ENCODE results near the gene RRAD. TPM values are rescaled to one million over a fixed set of nuclear protein-coding genes. Genes with fewer than 3 reads are reported as not detected.

The RRAD gene, protein sequence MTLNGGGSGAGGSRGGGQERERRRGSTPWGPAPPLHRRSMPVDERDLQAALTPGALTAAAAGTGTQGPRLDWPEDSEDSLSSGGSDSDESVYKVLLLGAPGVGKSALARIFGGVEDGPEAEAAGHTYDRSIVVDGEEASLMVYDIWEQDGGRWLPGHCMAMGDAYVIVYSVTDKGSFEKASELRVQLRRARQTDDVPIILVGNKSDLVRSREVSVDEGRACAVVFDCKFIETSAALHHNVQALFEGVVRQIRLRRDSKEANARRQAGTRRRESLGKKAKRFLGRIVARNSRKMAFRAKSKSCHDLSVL
- total RNA-seq: 5.4 and 7.6 TPM in 2 replicates

GRCh38 chr16:66925322-66925840 is at the start of gene RRAD:
Gene RRAD (minus strand): TSS chr16:66925535. CDS start chr16:66925179, 356 bp downstream.

DNA sequence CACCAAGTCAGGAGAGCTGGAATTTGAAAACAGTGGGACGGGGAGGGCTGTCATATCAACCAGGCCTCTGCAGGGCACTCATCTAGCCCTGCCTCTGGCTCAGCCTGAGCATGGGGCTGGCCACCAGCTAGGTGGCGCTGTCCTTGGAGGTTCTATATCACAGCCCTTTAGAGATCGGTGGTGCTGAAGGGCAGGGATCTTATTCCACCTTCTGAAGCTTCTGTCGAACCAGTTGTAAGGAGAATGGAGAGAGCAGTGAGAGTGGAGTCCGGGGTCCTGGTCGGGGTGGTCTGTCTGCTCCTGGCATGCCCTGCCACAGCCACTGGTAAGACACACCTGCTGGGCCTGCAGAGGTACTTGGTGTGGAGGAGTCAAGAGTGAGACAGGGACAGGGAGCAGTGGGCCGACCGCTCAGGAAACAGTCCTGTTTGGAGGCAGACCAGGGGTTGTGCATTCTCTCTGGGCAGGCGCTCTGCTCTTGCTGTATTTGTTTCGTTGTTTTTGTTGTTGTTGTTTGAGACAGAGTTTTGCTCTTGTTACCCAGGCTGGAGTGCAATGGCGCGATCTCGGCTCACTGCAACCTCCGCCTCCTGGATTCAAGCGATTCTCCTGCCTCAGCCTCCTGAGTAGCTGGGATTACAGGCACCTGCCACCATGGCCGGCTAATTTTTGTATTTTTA is 35.9 kb upstream of the RRAD start, which contains the start of gene CES3:
Gene CES3, plus strand, starts transcription at position 202 of the 680 bp plus-strand sequence. Its CDS starts 42 bp downstream, at position 244.

GRCh38 chr16:66935314-66936011 is 10.1 kb upstream of the RRAD start, which contains the start of gene CES2:
Gene CES2 (plus strand): TSS chr16:66935516. CDS start chr16:66935636, 120 bp downstream.

DNA sequence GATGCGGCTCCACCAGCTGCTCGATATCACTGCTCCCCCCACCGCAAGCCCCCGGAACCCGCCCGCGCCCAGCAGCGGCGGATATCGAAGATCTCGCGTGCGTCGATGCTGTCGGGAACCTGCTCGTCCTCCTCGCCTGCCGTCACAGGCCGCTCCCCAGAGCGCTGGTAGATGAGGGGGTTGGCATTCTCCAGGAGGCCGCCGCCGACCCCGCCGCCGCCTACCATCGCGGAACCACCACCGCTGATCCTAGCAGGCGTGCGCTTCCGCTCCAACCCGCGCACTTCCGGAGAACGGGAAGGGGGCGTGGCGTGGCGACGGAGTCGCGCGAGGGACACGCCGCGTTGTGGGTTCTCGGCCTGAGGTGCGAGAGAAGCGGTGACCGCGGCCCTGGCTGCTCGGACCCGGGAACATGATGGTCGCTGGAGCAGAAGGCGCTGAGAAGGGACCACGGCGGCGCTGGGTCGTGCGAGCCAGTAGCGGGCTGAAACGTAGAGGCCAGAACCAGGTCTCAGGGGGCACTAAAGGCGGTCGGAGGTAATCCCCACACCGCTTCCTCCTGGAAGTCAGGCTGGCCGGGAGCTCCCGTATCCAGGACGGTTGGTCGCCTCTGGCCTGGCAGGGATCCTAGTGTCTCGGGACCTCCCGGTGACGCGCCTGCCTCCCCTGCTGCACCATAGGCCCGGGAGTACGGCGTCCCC is 9.0 kb upstream of the RRAD start, which contains the start of gene CIAO2B:
Gene CIAO2B, minus strand, starts transcription at position 265 of the 701 bp plus-strand sequence. Its CDS starts 38 bp downstream, at position 227.

GRCh38 chr16:66918803-66919568 is 6.3 kb downstream of the RRAD start, which contains the start of gene CDH16:
Gene CDH16 (minus strand): TSS chr16:66918885. CDS start chr16:66918065, 820 bp downstream.

GRCh38 chr16:66880288-66881013 is 44.9 kb downstream of the RRAD start, which contains the start of gene PDP2:
Gene PDP2 (plus strand): TSS chr16:66880515. CDS start chr16:66884285, 3,770 bp downstream.

Other genes starting within 250 kb of the RRAD start
- gene CMTM4, start 228.8 kb downstream of the RRAD start, total RNA-seq: 5.6 and 7.2 TPM in 2 replicates
- 40.9 and 52.9 TPM in 2 replicates for gene DYNC1LI2, start 173.9 kb downstream of the RRAD start, total RNA-seq
- not detected in 2 replicates for gene TERB1, start 124.0 kb downstream of the RRAD start, total RNA-seq
- gene NAE1, start 94.6 kb downstream of the RRAD start, total RNA-seq: 57.8 and 74.3 TPM in 2 replicates
- gene CA7, start 81.1 kb downstream of the RRAD start, total RNA-seq: not detected in 2 replicates
- gene PDP2, start 45.0 kb downstream of the RRAD start, total RNA-seq: 1.9 and 6.6 TPM in 2 replicates
- gene CDH16, start 6.7 kb downstream of the RRAD start, total RNA-seq: not detected in 2 replicates
- 180 and 183 TPM in 2 replicates for gene CIAO2B, start 8.9 kb upstream of the RRAD start, total RNA-seq
- 22.0 and 24.7 TPM in 2 replicates for gene CES2, start 10.0 kb upstream of the RRAD start, total RNA-seq
- gene CES3, start 35.7 kb upstream of the RRAD start, total RNA-seq: 0.15 and 0.17 TPM in 2 replicates
- 0.34 and 0.45 TPM in 2 replicates for gene CES4A, start 63.1 kb upstream of the RRAD start, total RNA-seq
- 35.4 and 45.1 TPM in 2 replicates for gene CBFB, start 103.6 kb upstream of the RRAD start, total RNA-seq
- gene PHAF1, start 184.4 kb upstream of the RRAD start, total RNA-seq: 9.8 and 13.7 TPM in 2 replicates
- 24.1 and 25.1 TPM in 2 replicates for gene B3GNT9, start 225.5 kb upstream of the RRAD start, total RNA-seq
- gene TRADD, start 234.4 kb upstream of the RRAD start, total RNA-seq: 13.5 and 15.1 TPM in 2 replicates
- gene FBXL8, start 234.4 kb upstream of the RRAD start, total RNA-seq: 9.6 and 10.1 TPM in 2 replicates
- 1.3 and 2.4 TPM in 2 replicates for gene HSF4, start 239.2 kb upstream of the RRAD start, total RNA-seq
- 13.1 and 14.5 TPM in 2 replicates for gene NOL3, start 245.0 kb upstream of the RRAD start, total RNA-seq